Measurements from ENCODE around the gene CLCN1. TPM values are rescaled to one million over a fixed set of nuclear protein-coding genes. Genes with fewer than 3 reads are reported as not detected.

The CLCN1 gene
- polyA plus RNA-seq, 4 donors = 0.19 to 24.9 TPM; not detected in 2

GRCh38 chr7:143384148-143384547 is 68.2 kb downstream of the CLCN1 start:
- WGBS, 3 donors = 55 to 86% (median 83%) methylated on average over 5 of the region's 5 CpGs
- Histone ChIP-seq H3K4me1 (ENCODE audit: control insufficient read depth in 3 of 3, insufficient read depth in 2 of 3, low read depth in 1 of 3, low read length in 2 of 3) (peaks cover 5 to 57% (median 16%) of the 10 kb centered on the region in 3 donors), H3K4me3 (ENCODE audit: low read depth in 1 of 3, low read length in 3 of 3) (peak overlapping the region in 1 of 3 donors; percentile 6)

DNA sequence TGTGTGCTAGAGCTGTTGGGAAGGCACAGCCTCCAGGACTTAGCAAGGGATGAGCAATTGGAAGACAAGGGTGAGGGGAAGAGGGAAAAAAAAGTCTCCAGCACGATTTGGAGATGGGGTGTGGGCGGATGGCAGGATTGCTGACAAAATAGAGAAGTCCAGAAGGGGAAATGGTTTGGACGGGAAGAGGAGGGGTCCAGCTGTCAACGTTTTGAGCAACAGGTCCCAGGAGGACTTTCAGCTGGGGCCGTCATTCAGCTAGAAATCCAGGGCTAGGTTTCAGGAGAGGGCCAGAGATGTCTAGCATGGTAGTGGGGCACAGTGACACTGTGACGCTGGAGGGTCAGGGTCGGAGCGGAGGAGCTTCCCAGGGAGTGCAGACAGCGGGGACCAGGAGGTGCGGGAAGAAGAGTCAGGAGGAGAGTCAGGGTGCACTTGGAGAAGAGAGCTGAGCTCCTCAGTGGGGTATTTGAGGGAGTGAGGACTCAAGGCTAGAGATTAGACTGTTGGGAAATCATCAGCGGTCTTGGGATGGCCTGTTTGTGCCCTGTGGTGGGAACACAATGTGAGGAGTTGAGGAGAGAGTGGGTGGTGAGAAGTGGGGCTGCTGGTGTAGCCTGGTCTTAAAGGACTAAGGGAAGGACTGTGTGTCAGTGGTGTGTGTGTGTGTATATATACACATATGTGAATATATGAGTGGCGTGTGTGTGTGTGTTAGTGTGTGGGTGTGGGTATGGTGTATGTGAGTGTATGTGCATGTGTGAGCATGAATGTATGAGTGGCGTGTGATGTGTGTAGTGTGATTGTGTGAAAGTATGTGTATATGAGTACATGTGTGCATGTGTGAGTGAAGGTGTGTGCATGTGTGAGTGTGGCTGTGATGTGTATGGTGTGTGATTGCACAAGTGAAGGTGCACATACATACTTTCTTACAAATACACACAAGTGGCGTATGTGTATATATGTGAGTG is 69.0 kb downstream of the CLCN1 start:
- Histone ChIP-seq H3K9me3 (ENCODE audit: control insufficient read depth in 2 of 2, insufficient read depth in 1 of 2, low read depth in 1 of 2, low read length in 1 of 2) (no peaks in the 10 kb centered on the region), H3K36me3 (ENCODE audit: control insufficient read depth in 3 of 3, insufficient read depth in 2 of 3, low read depth in 1 of 3, low read length in 3 of 3) (peaks cover 0 to 66% (median under 1%) of the 10 kb centered on the region in 3 donors), H3K4me1 (ENCODE audit: control insufficient read depth in 3 of 3, insufficient read depth in 2 of 3, low read depth in 1 of 3, low read length in 2 of 3) (peaks cover 5 to 52% (median 11%) of the 10 kb centered on the region in 3 donors), H3K4me3 (ENCODE audit: low read depth in 1 of 3, low read length in 3 of 3) (peak overlapping the region in 1 of 3 donors; percentile 6), H3K27me3 (ENCODE audit: control insufficient read depth in 3 of 3, insufficient read depth in 3 of 3, low read length in 3 of 3) (no peaks in the 10 kb centered on the region), H3K27ac (ENCODE audit: low read depth in 1 of 3, low read length in 2 of 3) (peak overlapping the region in 1 of 3 donors; percentile 52)
- 65 to 86% (median 84%) methylated on average over 14 of the region's 14 CpGs for WGBS, 3 donors
- DNase-seq (no peak), FAIRE-seq (no peak)

More at GRCh38 chr7:143384148-143384547, 68.2 kb downstream of the CLCN1 start:
- peaks cover 0 to 58% (median 0%) of the 10 kb centered on the region in 3 donors for H3K36me3 ChIP-seq (ENCODE audit: control insufficient read depth in 3 of 3, insufficient read depth in 2 of 3, low read depth in 1 of 3, low read length in 3 of 3)
- H3K9me3 ChIP-seq (ENCODE audit: control insufficient read depth in 2 of 2, insufficient read depth in 1 of 2, low read depth in 1 of 2, low read length in 1 of 2) = no peaks in the 10 kb centered on the region
- H3K27ac ChIP-seq (ENCODE audit: low read depth in 1 of 3, low read length in 2 of 3) = peak overlapping the region in 1 of 3 donors; percentile 52
- H3K27me3 ChIP-seq (ENCODE audit: control insufficient read depth in 3 of 3, insufficient read depth in 3 of 3, low read length in 3 of 3) = no peaks in the 10 kb centered on the region
- DNase-seq = no peak
- FAIRE-seq = no peak

DNA sequence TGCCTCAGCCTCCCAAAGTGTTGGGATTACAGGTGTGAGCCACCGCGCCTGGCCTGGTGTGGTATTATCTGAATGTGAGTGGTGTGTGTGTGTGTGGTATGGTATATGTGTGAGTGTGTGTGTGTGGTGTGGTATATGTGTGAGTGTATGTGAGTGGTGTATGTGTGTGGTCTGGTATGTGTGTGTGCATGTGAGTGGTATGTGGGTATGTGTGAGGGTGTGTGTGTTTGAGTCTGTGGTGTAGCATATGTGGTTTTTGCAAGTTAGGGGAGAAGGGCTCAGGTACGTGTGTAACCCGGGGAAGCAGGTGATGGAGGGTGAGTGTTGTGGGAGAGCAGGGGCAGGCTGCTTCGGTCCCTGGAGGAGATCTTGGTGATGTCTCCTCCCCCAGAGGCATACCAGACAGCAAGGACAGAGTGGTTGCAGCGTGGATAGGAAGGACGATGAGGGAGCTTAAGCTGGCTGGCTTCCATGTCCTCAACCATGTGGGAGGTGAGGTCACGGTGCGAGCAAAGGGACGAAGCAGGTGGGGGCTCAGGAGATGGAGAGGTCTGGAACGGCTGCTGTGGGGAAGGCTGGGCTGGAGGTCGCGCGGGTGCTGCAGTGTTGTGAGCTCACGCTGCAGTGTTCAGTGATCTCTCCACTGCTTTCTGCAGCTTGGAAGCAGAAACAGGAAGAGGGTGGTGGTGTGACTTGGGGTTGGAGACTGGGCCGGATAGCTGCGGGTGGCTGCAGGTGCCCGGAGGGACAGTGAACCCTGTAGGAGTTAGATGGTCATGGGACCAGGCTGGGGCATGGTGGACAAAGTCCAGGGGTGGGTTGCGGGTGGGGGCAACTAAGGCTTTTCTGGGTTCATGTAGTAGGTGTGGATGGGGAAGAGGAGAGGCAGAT is 70.2 kb downstream of the CLCN1 start:
- H3K4me1 ChIP-seq (ENCODE audit: control insufficient read depth in 3 of 3, insufficient read depth in 2 of 3, low read depth in 1 of 3, low read length in 2 of 3) = peaks cover 5 to 51% (median 11%) of the 10 kb centered on the region in 3 donors
- WGBS, 3 donors = 35 to 49% (median 46%) methylated on average over 19 of the region's 19 CpGs
- H3K9me3 ChIP-seq (ENCODE audit: control insufficient read depth in 2 of 2, insufficient read depth in 1 of 2, low read depth in 1 of 2, low read length in 1 of 2) = no peaks in the 10 kb centered on the region
- peaks cover 0 to 78% (median 6%) of the 10 kb centered on the region in 3 donors for H3K36me3 ChIP-seq (ENCODE audit: control insufficient read depth in 3 of 3, insufficient read depth in 2 of 3, low read depth in 1 of 3, low read length in 3 of 3)
- no peaks in the 10 kb centered on the region for H3K27me3 ChIP-seq (ENCODE audit: control insufficient read depth in 3 of 3, insufficient read depth in 3 of 3, low read length in 3 of 3)
- H3K4me3 ChIP-seq (ENCODE audit: low read depth in 1 of 3, low read length in 3 of 3) = no peak overlapping the region
- H3K27ac ChIP-seq (ENCODE audit: low read depth in 1 of 3, low read length in 2 of 3) = peak overlapping the region; percentile 25 to 76 (median 37)
- FAIRE-seq = no peak
- DNase-seq = peak in 1 of 2 donors; percentile 72

- H3K27ac ChIP-seq (ENCODE audit: low read depth in 1 of 3, low read length in 2 of 3) = peak overlapping the region in 1 of 3 donors; percentile 67
- DNase-seq = peak in 1 of 2 donors; percentile 46
- H3K4me3 ChIP-seq (ENCODE audit: low read depth in 1 of 3, low read length in 3 of 3) = no peak overlapping the region
- WGBS, 3 donors = 79 to 84% (median 84%) methylated on average over 23 of the region's 23 CpGs
- H3K27me3 ChIP-seq (ENCODE audit: control insufficient read depth in 3 of 3, insufficient read depth in 3 of 3, low read length in 3 of 3) = no peaks in the 10 kb centered on the region
- H3K36me3 ChIP-seq (ENCODE audit: control insufficient read depth in 3 of 3, insufficient read depth in 2 of 3, low read depth in 1 of 3, low read length in 3 of 3) = peaks cover 0 to 91% (median 9%) of the 10 kb centered on the region in 3 donors
- no peak for FAIRE-seq
- no peaks in the 10 kb centered on the region for H3K9me3 ChIP-seq (ENCODE audit: control insufficient read depth in 2 of 2, insufficient read depth in 1 of 2, low read depth in 1 of 2, low read length in 1 of 2)
- peaks cover 5 to 64% (median 11%) of the 10 kb centered on the region in 3 donors for H3K4me1 ChIP-seq (ENCODE audit: control insufficient read depth in 3 of 3, insufficient read depth in 2 of 3, low read depth in 1 of 3, low read length in 2 of 3)
Measured at GRCh38 chr7:143387156-143387975, 71.5 kb downstream of the CLCN1 start.

DNA sequence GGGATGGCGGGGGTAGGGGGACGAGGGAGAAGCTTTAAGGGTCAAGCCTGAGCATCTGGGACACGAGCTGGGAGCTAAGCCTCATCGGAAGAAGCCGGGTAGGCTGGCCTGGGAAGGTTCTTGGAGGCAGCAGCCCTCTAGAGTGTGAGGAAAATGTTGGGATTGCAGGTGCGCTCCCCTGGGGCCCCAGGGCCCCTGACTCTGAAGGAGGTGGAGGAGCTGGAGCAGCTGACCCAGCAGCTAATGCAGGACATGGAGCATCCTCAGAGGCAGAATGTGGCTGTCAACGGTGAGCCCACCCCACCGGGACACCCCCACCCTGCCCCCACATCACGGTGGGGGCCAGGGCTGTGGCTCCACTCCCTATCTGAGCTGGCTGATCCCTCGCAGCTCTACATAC is 72.1 kb downstream of the CLCN1 start:
- Histone ChIP-seq H3K27ac (ENCODE audit: low read depth in 1 of 3, low read length in 2 of 3) (no peak overlapping the region), H3K36me3 (ENCODE audit: control insufficient read depth in 3 of 3, insufficient read depth in 2 of 3, low read depth in 1 of 3, low read length in 3 of 3) (peaks cover 0 to 92% (median 9%) of the 10 kb centered on the region in 3 donors), H3K4me1 (ENCODE audit: control insufficient read depth in 3 of 3, insufficient read depth in 2 of 3, low read depth in 1 of 3, low read length in 2 of 3) (peaks cover 3 to 66% (median 10%) of the 10 kb centered on the region in 3 donors), H3K9me3 (ENCODE audit: control insufficient read depth in 2 of 2, insufficient read depth in 1 of 2, low read depth in 1 of 2, low read length in 1 of 2) (no peaks in the 10 kb centered on the region), H3K4me3 (ENCODE audit: low read depth in 1 of 3, low read length in 3 of 3) (no peak overlapping the region), H3K27me3 (ENCODE audit: control insufficient read depth in 3 of 3, insufficient read depth in 3 of 3, low read length in 3 of 3) (no peaks in the 10 kb centered on the region)
- no peak for FAIRE-seq
- DNase-seq = no peak
- WGBS, 3 donors = 77 to 86% (median 85%) methylated on average over 10 of the region's 10 CpGs

- Histone ChIP-seq H3K9me3 (ENCODE audit: control insufficient read depth in 2 of 2, insufficient read depth in 1 of 2, low read depth in 1 of 2, low read length in 1 of 2) (no peaks in the 10 kb centered on the region), H3K27me3 (ENCODE audit: control insufficient read depth in 3 of 3, insufficient read depth in 3 of 3, low read length in 3 of 3) (no peaks in the 10 kb centered on the region), H3K4me1 (ENCODE audit: control insufficient read depth in 3 of 3, insufficient read depth in 2 of 3, low read depth in 1 of 3, low read length in 2 of 3) (peaks cover 0 to 69% (median 7%) of the 10 kb centered on the region in 3 donors), H3K4me3 (ENCODE audit: low read depth in 1 of 3, low read length in 3 of 3) (no peak overlapping the region), H3K36me3 (ENCODE audit: control insufficient read depth in 3 of 3, insufficient read depth in 2 of 3, low read depth in 1 of 3, low read length in 3 of 3) (peaks cover 0 to 92% (median 9%) of the 10 kb centered on the region in 3 donors), H3K27ac (ENCODE audit: low read depth in 1 of 3, low read length in 2 of 3) (no peak overlapping the region)
- no peak for FAIRE-seq
- WGBS, 3 donors = 91 to 93% (median 91%) methylated on average over 28 of the region's 28 CpGs
- DNase-seq = no peak
Measured at GRCh38 chr7:143388491-143389101, 72.7 kb downstream of the CLCN1 start.

DNA sequence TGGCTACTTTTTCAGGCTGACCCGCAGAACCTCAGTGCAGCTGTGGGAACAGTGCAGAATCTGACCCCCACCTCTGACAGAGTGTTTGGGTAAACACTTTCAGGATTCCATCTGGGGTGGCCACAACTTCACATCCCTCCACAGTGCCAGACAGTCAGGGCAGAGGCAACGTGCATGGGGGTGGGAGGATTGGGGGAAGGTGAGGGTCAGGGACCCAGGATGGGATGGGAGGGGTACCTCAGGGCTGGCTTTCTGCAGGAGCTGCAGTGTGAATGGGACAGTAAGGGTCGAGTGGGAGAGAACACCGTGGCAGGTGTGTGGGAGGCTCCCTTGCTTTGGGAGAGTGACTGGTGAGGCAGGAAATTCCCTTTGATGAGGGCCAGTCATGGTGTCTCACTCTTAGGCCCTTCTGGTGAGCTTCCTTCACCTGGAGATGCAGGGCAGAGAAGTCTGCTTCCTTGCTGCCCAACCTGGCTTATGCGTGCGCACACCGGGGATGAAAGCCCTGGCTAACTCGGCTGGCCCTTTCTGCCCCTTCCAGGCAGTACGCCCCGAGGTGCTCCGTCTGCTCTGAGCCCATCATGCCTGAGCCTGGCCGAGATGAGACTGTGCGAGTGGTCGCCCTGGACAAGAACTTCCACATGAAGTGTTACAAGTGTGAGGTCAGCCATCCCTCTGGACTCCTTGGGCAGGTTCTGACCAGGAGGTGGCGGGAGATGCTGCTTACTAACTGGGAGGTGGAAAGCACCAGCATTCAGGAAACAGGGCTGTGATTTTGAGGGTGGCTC is 73.6 kb downstream of the CLCN1 start:
- Histone ChIP-seq H3K4me3 (ENCODE audit: low read depth in 1 of 3, low read length in 3 of 3) (no peak overlapping the region), H3K27ac (ENCODE audit: low read depth in 1 of 3, low read length in 2 of 3) (no peak overlapping the region), H3K4me1 (ENCODE audit: control insufficient read depth in 3 of 3, insufficient read depth in 2 of 3, low read depth in 1 of 3, low read length in 2 of 3) (peaks cover 0 to 65% (median 4%) of the 10 kb centered on the region in 3 donors), H3K27me3 (ENCODE audit: control insufficient read depth in 3 of 3, insufficient read depth in 3 of 3, low read length in 3 of 3) (no peaks in the 10 kb centered on the region), H3K36me3 (ENCODE audit: control insufficient read depth in 3 of 3, insufficient read depth in 2 of 3, low read depth in 1 of 3, low read length in 3 of 3) (peaks cover 0 to 94% (median 9%) of the 10 kb centered on the region in 3 donors), H3K9me3 (ENCODE audit: control insufficient read depth in 2 of 2, insufficient read depth in 1 of 2, low read depth in 1 of 2, low read length in 1 of 2) (no peaks in the 10 kb centered on the region)
- no peak for DNase-seq
- 85 to 88% (median 87%) methylated on average over 15 of the region's 15 CpGs for WGBS, 3 donors
- FAIRE-seq = no peak

All from small intestine (tissue), 7 donors.